Smooth muscle cell (in vitro differentiated cells): ENCODE results near the gene KAT6B. TPM values are rescaled to one million over a fixed set of nuclear protein-coding genes. Genes with fewer than 3 reads are reported as not detected.

Experiments
- DNase-seq: peaks from one replicate; lab custom pipeline; 2025; ENCODE audit not compliant: unreplicated experiment; lab: John Stamatoyannopoulos, UW
- H2AFZ ChIP-seq: fragments of 200-600 bp; sonication (generic); 2 replicates; pipeline ENCODE4 v1.6.0; 2016; ENCODE audit warnings: antibody characterized with exemption, low read depth, mild to moderate bottlenecking
- H3F3A ChIP-seq: fragments of 200-600 bp; sonication (generic); 2 replicates; pipeline ENCODE4 v1.6.0; 2017; ENCODE audit warnings: antibody characterized with exemption, low read depth
- H3K27ac ChIP-seq: fragments of 200-600 bp; sonication (generic); 2 replicates; pipeline ENCODE4 v1.5.1; 2016; ENCODE audit warnings: low read depth, mild to moderate bottlenecking
- H3K27me3 ChIP-seq: fragments of 200-600 bp; sonication (generic); 2 replicates; pipeline ENCODE4 v1.6.1; 2016; ENCODE audit warnings: low read depth, mild to moderate bottlenecking
- H3K36me3 ChIP-seq: fragments of 200-600 bp; sonication (generic); 2 replicates; pipeline ENCODE4 v1.5.1; 2016; ENCODE audit warnings: low read depth
- H3K4me1 ChIP-seq: fragments of 200-600 bp; sonication (generic); 2 replicates; pipeline ENCODE4 v1.5.1; 2016; ENCODE audit warnings: low read depth
- H3K4me2 ChIP-seq: fragments of 200-600 bp; sonication (generic); 2 replicates; pipeline ENCODE4 v1.6.0; 2016; ENCODE audit warnings: mild to moderate bottlenecking
- H3K4me3 ChIP-seq: fragments of 200-600 bp; sonication (generic); 2 replicates; pipeline ENCODE4 v1.5.1; 2016; ENCODE audit warnings: mild to moderate bottlenecking
- H3K79me2 ChIP-seq: fragments of 200-600 bp; sonication (generic); 2 replicates; pipeline ENCODE4 v1.6.0; 2016; ENCODE audit warnings: low read depth, mild to moderate bottlenecking
- H3K9ac ChIP-seq: fragments of 200-600 bp; sonication (generic); 2 replicates; pipeline ENCODE4 v1.6.0; 2016; ENCODE audit warnings: low read depth
- H3K9me3 ChIP-seq: fragments of 200-600 bp; sonication (generic); replicated peaks from 2 replicates; pipeline ENCODE4 v1.5.1; 2016; ENCODE audit warnings: low read depth
- H4K20me1 ChIP-seq: fragments of 200-600 bp; sonication (generic); 2 replicates; pipeline ENCODE4 v1.6.0; 2016; ENCODE audit warnings: low read depth
- WGBS: methylation state at CpG from one replicate; pipeline ENCODE4 v1.1.7; 2016; ENCODE audit warnings: low lambda C conversion rate; 5-methylcytosine and 5-hydroxymethylcytosine counted together
- polyA plus RNA-seq: library from polyadenylated mRNA; unstranded; fragments of >200 nt; fragmentation: Nextera tagmentation; extraction: Ambion mirVana; gene quantifications from 2 replicates; pipeline ENCODE4 v1.2.1, GENCODE V29; 2016
- total RNA-seq: library from RNA; depleted of rRNA; stranded (reverse); fragments of >200 nt; gene quantifications from 2 replicates; pipeline ENCODE4 v1.2.3, GENCODE V29; 2014
- TF ChIP-seq, protein P1 (sequence below): fragments of 200-600 bp; sonication (generic); IDR thresholded peaks from 2 replicates; pipeline ENCODE4 v1.5.1; 2017; ENCODE audit warnings: borderline replicate concordance, mild to moderate bottlenecking, antibody characterized with exemption; ENCODE audit not compliant: insufficient read depth, poor library complexity, severe bottlenecking

The KAT6B gene
- total and polyA plus RNA-seq, 2 experiments from 2014 or later, result 9.0 to 19.8 TPM

DNA sequence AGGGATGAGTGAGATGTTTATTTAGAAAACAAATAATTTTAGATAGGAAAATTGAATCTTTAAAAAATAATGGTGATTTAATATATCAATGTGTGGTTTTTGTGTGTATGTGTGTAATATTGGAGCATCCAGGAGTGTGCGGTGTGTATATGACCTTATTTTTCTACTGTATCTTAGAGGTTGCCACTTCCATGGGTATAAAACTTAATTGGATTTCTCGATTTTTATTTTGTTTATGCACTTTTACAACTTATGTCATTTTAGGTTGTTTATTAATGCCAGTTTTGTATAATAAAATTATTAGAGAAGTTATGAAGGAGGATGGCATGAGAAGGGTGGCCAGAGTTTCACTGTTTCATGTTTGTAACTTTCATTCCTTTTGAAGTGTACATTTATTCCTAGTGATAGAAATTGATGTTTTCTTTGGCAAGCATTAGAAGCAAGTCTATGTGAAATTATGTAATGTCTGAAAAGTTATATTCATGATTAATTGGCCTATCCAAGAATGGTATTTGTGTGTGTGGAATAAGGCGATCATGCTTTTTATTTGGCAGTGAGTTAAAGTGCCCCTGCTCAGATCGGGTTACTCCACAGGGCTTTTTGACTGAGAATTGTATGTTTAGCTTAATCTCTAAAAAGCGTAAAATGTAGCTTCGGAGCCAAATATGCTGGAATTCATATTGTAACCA is 110.3 kb downstream of the KAT6B start:
- Histone ChIP-seq H3K9ac (no peak overlapping the region), H3K36me3 (no peaks in the 10 kb centered on the region), H3K79me2 (peaks cover 11% of the 10 kb centered on the region), H3K27ac (no peak overlapping the region), H3K4me3 (no peak overlapping the region), H2AFZ (no peak overlapping the region), H3K4me2 (no peak overlapping the region), H3K9me3 (no peaks in the 10 kb centered on the region), H3K27me3 (no peaks in the 10 kb centered on the region), H4K20me1 (peaks cover 69% of the 10 kb centered on the region), H3F3A (no peaks in the 10 kb centered on the region), H3K4me1 (peaks cover 3% of the 10 kb centered on the region)
- DNase-seq, result no peak
- TF ChIP-seq, protein P1, sequence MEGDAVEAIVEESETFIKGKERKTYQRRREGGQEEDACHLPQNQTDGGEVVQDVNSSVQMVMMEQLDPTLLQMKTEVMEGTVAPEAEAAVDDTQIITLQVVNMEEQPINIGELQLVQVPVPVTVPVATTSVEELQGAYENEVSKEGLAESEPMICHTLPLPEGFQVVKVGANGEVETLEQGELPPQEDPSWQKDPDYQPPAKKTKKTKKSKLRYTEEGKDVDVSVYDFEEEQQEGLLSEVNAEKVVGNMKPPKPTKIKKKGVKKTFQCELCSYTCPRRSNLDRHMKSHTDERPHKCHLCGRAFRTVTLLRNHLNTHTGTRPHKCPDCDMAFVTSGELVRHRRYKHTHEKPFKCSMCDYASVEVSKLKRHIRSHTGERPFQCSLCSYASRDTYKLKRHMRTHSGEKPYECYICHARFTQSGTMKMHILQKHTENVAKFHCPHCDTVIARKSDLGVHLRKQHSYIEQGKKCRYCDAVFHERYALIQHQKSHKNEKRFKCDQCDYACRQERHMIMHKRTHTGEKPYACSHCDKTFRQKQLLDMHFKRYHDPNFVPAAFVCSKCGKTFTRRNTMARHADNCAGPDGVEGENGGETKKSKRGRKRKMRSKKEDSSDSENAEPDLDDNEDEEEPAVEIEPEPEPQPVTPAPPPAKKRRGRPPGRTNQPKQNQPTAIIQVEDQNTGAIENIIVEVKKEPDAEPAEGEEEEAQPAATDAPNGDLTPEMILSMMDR, result no peak
- WGBS, result 85% methylated on average over 6 of the region's 6 CpGs

DNA sequence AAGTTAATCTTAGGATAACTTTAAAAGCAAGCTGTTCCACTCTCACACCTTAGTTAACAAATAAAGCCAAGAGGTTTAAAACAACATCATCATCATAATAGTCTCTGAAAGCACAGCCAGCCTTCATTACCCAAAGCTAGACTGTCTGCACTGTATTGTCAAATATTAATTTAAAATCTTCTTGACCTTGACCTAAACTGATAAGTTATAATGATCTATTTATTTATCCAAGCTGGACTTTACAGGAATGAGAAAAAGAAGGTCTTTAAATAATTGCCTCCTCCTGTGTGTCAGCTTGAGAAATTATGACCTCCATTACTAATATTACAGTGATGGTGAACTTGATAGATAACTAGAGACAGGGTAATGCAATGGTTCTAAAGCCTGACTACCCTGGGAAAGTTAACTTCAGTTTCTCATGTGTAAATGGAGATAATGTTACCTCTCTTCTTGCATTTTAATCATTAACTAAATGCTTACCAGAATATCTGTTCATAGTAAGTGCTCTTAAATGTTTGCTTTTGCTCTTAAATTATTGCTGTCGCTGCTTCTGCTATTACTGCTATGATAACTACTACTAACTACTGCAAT is 111.0 kb downstream of the KAT6B start:
- Histone ChIP-seq H4K20me1 (peaks cover 68% of the 10 kb centered on the region), H3K4me3 (no peak overlapping the region), H3K4me1 (peaks cover 3% of the 10 kb centered on the region), H3K9me3 (no peaks in the 10 kb centered on the region), H3K9ac (no peak overlapping the region), H3K27me3 (no peaks in the 10 kb centered on the region), H3K27ac (no peak overlapping the region), H3K4me2 (no peak overlapping the region), H2AFZ (no peak overlapping the region), H3F3A (no peaks in the 10 kb centered on the region), H3K36me3 (no peaks in the 10 kb centered on the region), H3K79me2 (peaks cover 11% of the 10 kb centered on the region)
- TF ChIP-seq, protein P1, result no peak
- WGBS, result 82% methylated on average over 1 of the region's 1 CpG
- no peak for DNase-seq

DNA sequence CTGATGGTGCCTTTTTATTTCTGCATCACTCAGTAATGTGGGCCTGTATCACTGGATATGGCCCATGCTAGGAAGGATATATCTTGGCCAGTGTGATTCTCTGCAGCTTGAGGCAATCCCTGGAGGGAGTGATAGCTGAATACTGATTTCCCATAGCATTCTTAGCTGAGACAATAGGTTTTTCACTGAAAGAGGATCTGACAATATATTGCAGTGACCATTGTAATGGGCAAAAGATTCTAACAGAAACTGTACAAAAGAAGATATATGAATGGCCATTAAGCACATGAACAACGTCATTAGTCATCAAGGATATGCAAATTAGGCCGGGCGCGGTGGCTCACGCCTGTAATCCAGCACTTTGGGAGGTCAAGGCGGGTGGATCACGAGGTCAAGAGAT is 117.8 kb downstream of the KAT6B start:
- peaks cover 12% of the 10 kb centered on the region for H3K79me2 ChIP-seq
- no peaks in the 10 kb centered on the region for H3F3A ChIP-seq
- no peak overlapping the region for H3K9ac ChIP-seq
- 96% methylated on average over 7 of the region's 7 CpGs for WGBS
- no peaks in the 10 kb centered on the region for H3K27me3 ChIP-seq
- H4K20me1 ChIP-seq, result peaks cover 46% of the 10 kb centered on the region
- TF ChIP-seq, protein P1, result no peak
- H2AFZ ChIP-seq, result no peak overlapping the region
- H3K4me1 ChIP-seq, result peaks cover 6% of the 10 kb centered on the region
- no peaks in the 10 kb centered on the region for H3K36me3 ChIP-seq
- no peak overlapping the region for H3K4me2 ChIP-seq
- no peak overlapping the region for H3K4me3 ChIP-seq
- no peaks in the 10 kb centered on the region for H3K9me3 ChIP-seq
- no peak for DNase-seq
- H3K27ac ChIP-seq, result no peak overlapping the region

DNA sequence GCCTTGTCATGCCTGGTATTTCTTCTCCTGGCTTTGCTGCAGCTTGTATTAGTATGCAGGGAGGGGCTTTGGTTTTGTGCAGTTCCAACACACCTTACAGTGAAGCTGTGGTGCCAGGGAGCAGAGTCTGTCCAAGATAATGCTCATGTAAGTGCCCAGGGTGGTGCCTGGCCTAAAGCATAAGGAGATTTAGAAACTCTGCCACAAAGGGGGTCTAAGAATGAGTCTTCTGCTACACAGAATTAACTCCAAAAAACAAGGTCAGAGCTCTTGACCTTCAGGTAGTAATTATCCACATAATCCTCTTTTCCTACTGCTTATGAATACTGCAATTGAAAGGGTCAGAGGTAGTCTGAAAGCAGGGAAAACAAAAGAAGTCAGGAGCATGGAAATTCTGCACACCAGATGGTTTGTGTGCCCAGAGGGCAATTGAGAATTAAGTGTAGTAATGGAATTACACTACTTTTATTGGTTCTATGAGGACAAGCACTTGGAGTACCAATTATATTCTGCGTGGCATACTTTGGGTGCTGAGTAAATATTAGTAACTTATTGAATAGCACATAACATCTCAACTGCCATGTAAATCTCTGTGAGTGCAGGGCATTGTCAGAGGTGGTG is 121.5 kb downstream of the KAT6B start:
- H3K4me1 ChIP-seq, result peaks cover 6% of the 10 kb centered on the region
- no peak for DNase-seq
- peaks cover 8% of the 10 kb centered on the region for H3K79me2 ChIP-seq
- no peaks in the 10 kb centered on the region for H3K9me3 ChIP-seq
- H2AFZ ChIP-seq, result no peak overlapping the region
- H3K27ac ChIP-seq, result no peak overlapping the region
- H3F3A ChIP-seq, result no peaks in the 10 kb centered on the region
- no peaks in the 10 kb centered on the region for H3K27me3 ChIP-seq
- no peak overlapping the region for H3K4me2 ChIP-seq
- no peak overlapping the region for H3K9ac ChIP-seq
- TF ChIP-seq, protein P1, result no peak
- 87% methylated on average over 1 of the region's 1 CpG for WGBS
- peaks cover 34% of the 10 kb centered on the region for H4K20me1 ChIP-seq
- H3K36me3 ChIP-seq, result no peaks in the 10 kb centered on the region
- no peak overlapping the region for H3K4me3 ChIP-seq
